Suppressor macrophage treated with lipopolysaccharide for 1 hour (primary cell): ENCODE measurements around the gene TBC1D5.

ENCODE experiments used
- DNase-seq, 3 donors: peaks; one replicate each; pipeline ENCODE4 v3.0.0-alpha.2; 2020 to 2022

TBC1D5 gene

DNA sequence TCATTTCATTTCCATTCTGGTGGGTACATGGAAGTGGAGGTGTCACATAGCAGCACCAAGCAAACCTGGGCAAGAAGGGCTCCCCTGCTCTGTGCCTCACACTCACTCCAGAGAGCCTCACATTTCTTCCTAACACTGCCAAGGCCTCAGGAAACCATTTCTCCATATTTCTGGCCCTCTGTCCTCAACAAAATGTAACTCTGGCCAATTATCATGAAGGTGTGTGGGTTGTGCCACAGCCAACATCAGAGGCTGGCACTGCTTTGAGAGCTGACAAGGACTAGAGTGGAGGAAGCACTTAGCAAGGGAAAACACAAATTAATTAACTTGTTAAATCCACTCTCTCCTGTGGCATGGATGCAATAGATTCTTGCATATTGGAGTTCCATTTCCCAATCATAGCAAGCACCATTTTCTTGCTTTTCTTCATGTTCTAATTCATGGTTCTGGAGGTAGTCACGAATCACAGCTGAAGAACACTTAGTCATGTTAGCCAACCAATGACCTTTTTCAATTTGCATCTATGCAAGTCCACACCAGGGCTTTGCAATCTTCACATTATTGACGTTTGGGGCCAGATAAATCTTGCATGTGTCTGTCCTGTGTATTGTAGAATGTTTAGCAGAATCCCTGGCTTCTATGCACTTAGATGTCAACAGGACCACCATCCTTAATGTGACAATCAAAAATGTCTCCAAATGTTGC lies 616.5 kb downstream of the TBC1D5 start:
- DNase-seq: no peak

DNA sequence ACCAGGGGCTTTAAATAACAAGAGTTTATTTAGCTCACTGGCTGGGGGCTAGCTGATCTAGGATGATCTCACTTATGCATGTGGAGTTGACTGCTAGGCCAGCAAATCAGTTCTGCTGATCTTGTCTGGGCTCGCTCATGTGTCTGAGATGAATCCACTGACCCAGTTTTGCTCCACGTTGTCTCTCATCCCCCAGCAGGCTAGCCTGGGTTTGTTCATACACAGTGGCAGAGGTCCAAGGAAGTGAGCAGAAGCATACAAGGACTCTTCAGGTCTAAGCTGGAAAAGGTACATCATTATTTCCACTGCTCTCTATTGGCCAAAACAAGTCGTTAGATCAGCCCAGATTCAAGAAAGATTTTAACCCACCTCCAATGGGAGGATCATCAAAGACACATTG lies 619.7 kb downstream of the TBC1D5 start:
- no peak for DNase-seq

DNA sequence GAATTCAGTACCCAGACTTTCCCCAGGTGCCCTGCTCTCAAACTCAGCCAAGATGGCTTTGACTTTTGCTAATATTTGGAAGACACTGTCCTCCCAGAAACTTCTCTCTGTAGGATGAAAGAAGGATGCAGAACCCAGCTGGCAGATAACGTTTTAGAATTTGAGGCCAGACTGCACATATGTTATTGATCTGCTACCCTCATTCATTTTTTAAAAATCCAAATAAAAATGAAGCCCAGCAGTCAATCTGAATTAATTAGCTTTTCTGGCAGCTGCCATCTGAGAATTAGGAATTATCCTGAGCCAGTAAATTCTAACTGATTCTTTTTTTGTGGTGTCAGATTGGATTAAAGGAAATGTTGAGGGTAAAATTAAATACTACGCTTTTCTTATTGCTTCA lies 621.1 kb downstream of the TBC1D5 start:
- no peak for DNase-seq

DNA sequence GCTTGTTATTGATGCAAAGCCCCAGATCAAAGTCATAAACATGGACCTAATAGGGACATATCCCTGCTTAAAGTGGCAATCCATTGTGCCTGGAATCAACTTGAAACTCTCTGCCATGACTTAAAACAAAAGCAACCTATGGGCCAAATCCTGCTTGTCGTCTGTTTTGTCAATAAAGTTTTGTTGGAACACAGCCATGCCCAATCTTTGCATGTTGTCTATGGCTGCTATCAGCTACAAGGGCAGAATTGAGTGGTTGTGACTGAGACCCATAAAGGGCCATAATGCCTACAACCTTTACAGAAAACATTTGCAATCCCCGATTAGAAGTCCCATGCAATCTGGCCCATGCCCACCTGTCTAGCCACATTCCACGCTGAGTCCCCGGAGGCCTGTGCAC lies 622.3 kb downstream of the TBC1D5 start:
- DNase-seq: no peak

DNA sequence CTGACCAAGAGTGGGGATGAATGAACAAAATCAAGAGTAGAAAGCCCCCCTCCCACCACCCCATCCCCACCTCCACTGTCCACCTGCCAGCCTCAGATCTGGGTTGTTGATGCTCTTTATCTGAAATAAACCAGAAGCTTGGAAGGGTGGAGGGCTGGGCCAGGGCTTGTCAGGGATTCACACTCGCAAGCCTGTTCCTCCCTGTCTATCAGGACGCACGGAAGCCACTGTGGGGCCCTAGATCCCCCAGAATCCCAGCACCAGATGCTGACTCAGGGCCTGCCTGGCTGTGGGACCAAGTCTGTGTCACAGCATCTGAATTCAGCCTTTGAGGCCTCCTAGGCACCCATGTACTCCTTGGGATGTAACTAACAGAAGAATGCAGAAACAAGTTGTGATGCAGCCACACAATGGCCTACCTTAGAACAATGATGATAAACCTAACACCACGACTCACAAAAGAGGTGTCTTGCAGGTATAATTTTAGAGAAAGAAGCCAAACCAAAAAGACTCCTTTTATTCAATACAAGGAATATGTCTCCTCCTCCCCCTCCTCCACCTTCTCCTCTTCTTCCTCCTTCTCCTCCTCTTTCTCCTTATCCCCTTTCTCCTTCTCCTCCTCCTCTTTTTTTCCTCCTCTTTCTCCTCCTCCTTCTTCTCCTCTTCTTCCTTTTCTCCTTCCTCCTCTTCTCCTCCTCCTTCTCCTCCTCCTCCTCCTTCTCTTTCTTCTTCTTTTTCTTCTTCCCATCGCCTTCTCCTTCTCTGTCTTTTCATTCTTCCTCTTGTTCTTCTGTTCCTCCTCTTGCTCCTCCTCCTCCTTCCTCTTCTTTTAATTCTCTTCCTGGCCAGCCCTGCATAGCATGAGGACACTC lies 623.0 kb downstream of the TBC1D5 start:
- DNase-seq: no peak

DNA sequence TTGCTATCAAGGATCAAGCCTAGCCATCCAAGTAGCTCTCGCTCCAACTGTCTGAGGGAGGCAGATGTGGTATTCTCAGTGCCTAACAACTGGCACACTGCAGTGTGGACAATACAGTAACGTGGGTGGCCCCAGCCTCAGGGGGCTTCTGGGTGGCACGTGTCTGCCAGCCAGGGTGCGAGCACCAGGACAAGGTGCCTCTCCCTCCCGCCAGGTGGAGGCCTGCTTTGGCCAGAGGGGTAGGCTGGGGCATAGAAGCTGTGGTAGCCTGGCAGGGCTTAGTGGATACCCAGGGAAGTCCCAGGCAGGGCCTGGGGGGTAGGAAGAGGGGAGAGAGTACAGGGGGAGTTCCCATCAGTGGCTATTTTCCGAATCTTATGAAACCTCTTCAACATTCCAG lies 623.7 kb downstream of the TBC1D5 start:
- DNase-seq: no peak

DNA sequence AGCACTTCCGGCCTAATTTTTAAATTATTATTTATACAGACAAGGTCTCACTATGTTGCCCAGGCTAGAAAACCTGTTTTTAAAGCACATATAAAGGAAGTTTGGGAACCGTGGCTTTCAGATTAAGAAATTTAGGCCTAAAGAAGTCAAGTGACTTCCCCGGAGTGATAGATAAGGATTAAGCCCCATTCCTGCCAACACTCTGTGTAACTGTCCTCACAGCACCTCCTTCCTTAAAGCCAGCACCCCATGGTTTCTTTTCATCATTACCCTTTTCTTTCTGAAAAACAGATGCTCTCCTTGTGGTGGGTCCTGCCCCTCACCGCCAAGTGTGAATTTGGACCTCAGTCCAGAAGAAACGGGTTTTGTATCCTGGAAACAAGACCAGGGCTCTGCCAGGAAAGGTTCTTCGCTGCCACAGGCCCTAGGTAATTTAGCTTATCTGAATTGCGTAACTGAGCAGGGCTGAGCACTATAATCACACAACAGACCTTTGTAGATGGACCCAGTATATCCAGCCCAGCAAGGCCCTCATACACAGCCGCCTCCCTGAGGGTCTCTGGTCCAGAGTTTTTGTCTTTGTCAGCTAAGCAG lies 626.3 kb downstream of the TBC1D5 start:
- DNase-seq: no peak

DNA sequence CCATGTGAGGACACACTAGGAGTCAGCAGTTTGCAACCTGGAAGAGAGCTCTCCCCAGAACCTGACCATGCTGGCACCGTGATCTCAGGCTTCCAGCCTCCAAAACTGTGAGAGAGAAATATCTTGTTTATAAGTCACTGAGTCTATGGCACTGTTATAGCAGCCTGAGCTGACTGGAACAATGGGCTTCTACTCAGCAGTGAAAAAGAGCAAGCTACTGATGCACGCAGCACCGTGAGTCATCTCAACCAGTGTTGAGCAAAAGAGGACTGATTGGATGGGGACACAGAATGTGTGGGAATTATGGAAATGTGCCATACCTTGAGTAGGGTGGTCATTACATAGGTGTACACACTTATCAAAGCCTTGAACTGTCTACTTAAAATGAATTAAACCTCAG lies 627.2 kb downstream of the TBC1D5 start:
- no peak for DNase-seq

DNA sequence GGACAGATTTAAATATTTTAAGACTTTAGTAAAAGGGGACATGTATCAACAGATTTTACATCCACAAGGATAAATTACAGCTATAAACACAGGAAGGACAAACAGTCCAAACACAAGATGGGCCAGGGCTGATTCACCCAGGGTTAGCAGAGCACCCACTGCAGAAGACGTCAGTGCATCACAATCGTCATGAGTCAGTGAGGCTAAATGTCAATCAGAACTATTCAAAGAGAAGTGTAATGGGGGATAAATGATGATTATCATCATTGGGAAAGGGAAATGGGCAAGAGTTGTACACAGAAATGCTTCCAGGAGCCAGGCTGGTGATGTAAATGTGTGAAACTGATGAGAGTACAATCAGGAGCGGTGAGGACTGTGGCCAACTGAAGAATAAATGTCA lies 630.8 kb downstream of the TBC1D5 start:
- DNase-seq: peak in 1 of 3 donors; percentile 0

DNA sequence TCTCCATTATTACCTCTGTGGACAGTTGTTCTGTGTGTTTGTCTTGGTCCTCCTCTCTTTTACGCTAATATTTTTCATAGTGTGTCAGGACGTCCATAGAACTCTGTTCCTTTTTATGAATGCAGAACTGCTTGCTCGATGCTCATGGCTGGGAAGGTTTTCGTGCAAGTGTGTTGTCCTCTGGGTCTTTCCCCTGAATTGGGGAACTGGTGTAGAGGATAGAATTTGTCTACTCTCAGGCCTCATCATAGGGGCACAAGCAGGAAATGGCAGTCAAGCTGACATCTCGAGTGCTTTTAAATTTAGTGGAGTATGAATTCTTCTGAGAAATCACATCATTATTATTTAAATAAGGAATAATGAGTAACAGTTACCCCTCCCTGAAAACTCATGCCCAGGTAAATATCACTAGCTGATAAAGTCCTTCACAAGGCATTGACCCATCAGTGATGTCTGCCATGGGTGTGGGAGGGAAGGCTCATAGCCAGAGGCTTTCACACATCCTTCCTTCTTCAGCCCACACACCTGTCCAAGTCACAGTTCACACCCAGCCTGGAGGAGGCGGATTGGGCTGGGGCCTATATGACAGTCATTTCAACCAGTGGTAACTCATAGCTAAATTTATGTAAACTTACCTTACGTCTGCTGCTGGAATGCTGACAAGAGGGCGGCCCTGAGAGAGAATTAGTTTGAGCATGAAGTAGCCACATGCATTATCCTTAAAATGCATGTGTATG lies 631.6 kb downstream of the TBC1D5 start:
- DNase-seq: peak; percentile 66 to 76 (median 66)
